Measurements from ENCODE around the gene NMRK1.
A peak's percentile ranks its signal among the peaks of the same experiment; 100 is the strongest.

- TF ChIP-seq ZNF138 (tag by site-specific recombination; IDR thresholded peaks at IDR 0.05; ENCODE audit: borderline replicate concordance) (no peak), CTCF (tag by site-specific recombination; IDR thresholded peaks at IDR 0.05) (no peak), ZNF404 (tag by site-specific recombination; IDR thresholded peaks at IDR 0.05) (no peak), BCL11B (tag by site-specific recombination; IDR thresholded peaks at IDR 0.05; ENCODE audit: low read depth) (no peak), SETDB1 (IDR thresholded peaks at IDR 0.05; ENCODE audit: insufficient read length, low read length) (peak; percentile 22), ZNF223 (tag by site-specific recombination; IDR thresholded peaks at IDR 0.05) (no peak), ZNF148 (tag by site-specific recombination; IDR thresholded peaks at IDR 0.05; ENCODE audit: borderline replicate concordance) (no peak)
These were observed 1.2 kb downstream of the NMRK1 start for GRCh38 chr9:75086541-75087288.

Measured in HEK293 (cell line).